ENCODE results near the gene FPR1.
"Not testable (repeated sequence)": the region's sequence is repeated elsewhere in the genome, so short reads cannot be mapped to it uniquely, and the experiment has no call there.

FPR1 gene

DNA sequence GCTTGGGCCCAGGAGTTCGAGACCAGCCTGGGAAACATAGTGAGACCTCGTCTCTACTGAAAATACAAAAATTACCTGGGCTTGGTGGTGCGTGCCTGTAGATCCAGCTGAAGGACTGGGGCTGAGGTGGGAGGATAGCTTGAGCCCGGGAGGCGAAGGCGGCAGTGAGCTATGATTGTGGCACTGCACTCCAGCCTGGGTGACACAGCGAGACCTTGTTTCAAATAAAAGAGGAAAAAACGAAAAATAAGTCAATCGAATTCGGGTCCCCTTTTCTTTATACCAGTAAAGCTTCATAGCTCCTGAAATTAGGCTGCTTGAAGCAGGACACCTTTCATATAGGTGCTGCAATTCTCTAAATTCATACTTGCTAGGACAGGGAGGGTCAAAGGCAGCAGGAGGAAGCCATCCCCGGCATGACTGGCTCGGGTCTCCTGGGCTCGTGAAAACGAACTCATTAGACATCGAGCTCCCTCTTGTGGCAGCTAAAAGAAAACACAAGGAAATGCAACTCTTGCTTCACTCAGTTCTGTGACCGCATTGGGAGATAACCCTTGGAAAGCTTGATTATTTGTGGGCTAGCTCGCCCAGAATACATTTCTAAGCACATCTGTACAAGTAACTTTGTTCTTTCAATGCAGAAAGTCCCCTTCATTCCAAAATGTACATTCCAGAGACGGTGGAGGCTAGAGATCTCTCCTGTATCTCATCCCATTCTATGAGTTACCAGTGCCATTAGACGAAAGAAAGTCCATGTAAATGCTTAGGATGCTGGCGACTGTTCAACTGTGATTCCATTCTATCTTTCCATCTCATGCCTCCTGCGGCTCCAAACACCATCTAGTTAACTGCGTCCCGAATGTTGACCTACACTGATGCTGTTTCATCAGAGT, 26.1 kb upstream of the FPR1 start:
- DNase-seq, result peak; percentile 17

DNA sequence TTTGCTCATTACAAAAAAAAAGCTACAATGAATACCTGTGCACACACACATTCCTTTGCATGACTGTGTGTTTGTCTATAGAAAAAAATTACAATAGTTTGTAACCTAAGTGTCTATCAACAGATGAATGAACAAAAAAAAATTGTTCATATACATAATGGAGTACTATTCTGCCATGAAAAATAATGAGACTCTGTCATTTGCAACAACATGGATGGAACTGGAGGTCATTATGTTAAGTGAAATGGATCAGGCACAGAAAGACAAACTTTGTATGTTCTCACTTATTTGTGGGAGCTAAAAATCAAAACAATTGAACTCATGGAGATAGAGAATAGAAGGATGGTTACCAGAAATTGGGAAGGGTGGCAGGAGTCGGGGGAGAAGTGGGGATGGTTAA, 24.9 kb upstream of the FPR1 start:
- not testable (repeated sequence) for DNase-seq

DNA sequence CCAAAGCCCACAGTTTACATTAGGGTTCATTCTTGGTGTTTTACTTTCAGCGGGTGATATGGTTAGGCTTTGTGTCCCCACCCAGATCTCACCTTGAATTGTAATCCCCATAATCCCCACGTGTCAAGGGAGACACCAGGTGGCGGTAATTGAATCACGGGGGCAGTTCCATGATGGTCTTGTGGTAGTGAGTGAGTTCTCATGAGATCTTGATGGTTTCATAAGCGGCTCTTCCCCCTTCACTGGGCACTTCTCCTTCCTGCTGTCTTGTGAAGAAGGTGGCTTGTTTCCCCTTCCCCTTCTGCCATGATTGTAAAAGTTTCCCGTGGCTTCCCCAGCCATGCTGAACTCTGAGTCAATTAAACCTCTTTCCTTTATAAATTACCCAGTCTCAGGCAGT, 21.3 kb upstream of the FPR1 start:
- no peak for DNase-seq

DNA sequence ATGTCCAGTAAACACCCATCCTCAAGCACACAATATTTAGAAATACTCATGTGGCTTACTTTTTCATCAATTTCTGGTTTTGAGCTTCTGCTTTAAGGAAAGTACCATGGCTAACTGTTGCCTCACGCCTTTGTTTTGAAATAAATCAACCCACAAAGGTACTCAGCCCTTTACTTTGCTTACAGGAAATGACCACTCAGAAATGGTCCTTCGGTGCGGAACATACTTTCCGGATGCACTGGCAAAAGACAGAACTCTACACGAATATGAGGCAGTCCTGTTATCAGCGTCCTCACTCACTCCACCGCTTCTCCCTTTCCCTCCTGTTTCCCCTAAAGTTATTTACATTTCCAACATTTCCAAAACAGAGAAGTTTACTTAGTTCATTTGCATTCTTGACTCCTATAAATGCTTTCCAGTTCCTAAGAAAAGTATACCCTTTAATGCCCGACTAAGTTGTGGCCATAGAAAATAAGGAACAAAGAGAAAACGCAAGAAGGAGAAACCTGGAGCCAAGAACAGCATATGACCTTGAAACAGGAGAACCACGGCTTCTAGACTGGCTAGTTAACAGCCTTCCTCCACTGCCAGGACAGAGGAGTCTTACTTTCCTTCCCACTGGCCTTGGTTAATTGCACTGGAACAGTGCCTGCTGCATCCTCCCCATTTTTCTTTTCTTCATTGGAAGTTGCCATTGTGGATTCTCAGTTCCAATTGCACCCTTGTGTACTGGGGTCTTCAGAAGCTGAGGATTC, 19.9 kb upstream of the FPR1 start:
- no peak for DNase-seq

DNA sequence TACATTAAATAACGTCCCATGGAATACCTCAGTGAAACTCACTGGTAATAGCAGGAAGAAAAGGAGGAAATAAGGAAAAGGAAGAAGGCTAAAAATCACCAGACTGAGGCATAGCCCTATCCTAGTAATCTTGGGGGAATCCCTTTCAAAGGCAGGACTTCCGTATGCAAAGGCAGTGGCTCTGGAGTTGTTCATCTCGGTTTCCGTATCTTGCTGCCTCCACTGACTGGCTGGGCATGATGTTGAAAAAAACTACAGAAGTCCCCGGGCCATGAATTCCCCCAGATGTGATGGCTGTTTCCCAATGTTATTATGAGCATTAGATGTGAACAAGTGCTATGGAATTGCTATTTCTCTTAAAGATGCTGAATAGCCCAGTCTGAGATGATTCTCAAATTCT, 14.8 kb upstream of the FPR1 start:
- no peak for DNase-seq

DNA sequence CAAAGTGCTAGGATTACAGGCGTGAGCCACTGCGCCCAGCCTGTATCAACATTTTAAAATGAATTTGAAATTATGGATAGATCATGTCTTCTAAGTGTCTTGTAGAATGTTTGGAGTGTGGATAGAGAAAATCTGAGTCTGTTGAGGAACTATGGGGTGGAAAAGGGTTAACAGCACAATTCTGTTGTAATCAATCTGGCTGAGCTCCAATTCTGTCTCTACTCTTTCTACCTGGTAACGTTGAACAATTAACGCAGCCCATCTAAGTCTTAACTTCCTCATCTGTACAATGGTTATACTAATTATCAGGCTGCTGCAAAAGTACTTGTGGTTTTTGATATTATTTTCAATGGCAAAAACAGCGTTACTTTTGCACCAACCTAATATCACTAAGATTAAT, 13.4 kb upstream of the FPR1 start:
- DNase-seq, result no peak

DNA sequence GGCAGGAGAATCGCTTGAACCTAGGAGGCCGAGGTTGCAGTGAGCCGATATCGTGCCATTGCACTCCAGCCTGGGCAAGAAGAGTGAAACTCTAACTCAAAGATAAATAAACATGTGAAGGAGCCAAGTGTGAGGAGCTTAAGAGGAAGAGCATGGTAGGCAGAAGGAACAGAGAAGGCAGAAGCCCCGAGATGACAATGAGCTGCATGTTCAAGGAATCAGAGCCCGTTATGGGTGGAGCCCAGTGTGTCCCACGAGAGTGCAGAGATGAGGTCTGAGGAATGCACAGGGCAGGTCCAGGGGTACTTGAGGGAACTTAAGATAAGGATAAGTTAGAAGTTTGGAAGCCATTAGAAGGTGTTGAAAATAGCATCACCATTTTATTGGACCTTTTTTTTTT, 10.0 kb upstream of the FPR1 start:
- DNase-seq, result no peak

DNA sequence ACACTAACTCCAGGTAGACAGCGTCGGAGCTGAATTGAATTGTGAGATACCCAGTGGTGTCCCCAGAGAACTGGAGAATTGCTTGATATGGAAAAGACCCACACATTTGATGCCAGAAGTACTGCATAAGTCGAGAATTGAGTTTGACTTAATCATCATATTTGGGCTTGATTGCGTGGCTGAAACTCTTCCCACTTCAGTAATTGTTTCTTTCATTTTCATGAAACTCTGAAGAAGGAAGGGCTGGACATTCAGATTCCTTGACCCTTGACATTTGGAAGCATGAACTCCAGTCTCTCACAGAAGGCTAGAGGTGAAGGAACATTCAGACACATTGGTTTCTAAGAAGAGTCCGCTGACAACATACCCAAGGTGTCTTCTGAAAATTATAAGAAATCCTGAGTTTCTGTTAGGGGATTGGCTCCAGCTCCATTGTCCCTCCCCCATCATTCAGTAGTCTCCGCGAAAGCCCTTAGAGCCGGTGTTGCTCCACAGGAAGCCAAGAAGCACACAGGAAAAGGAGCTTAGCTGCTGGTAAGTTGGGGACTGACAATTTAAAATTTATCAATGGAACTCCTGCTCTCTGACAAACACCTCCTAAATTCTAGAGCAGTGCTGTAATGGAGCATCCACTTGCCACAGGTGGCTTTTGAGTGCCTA, 9.1 kb upstream of the FPR1 start, which contains the start of gene FPR2:
TSS of gene FPR2 (plus strand) at position 484 of the 660 bp plus-strand sequence. CDS start 7,479 bp downstream, outside the sequence.
- no peak for DNase-seq

DNA sequence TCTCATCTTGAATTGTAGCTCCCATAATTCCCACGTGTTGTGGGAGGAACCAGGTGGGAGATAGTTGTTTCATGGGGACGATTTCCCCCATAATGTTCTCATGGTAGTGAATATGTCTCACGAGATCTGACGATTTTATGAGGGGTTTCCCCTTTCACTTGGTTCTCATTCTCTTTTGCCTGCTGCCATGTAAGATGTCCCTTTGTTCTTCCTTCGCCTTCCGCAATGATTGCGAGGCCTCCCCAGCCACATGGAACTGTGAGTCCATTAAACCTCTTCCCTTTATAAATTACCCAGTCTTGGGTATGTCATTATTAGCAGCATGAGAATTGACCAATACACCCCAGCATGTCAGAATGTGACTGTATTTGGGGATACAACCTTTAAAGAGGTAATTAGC, 3.9 kb upstream of the FPR1 start:
- no peak for DNase-seq

DNA sequence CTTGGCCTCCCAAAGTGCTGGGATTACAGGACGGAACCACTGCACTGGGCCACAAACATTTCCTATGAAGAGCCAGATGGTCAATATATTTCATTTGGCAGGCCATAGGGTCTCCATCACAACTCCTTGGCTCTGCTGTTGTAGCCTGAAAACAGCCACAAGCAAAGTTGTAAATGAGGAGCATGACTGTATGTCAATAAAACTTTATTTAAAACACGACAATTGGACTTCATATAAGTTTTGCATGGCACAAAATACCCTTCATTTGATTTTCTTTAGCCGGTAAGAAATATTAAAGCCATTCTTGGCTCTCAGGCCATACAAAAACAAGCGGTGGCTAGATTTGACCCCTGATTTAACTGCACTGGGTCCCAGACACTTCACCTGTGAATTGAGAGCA, 3.1 kb upstream of the FPR1 start:
- DNase-seq, result no peak

DNA sequence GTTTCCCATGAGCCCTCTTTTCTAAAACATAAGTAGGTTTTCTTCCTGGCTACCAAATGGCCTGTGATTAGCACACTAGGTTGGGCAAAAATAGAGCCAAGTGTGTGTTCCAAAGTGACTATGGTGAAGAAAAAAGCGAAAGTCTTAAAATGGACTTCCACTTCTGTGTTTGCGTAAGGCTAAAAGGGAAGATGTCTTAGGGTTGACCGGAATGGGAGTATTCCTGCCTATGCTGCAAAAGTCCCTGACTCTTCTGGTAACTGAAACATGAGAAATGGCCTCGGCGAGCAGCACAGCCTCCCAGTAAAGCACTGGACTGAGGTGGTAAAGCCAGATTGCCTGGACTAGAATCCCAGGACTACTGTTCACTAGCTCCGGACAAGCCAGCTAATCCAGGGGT, 2.4 kb upstream of the FPR1 start:
- no peak for DNase-seq

DNA sequence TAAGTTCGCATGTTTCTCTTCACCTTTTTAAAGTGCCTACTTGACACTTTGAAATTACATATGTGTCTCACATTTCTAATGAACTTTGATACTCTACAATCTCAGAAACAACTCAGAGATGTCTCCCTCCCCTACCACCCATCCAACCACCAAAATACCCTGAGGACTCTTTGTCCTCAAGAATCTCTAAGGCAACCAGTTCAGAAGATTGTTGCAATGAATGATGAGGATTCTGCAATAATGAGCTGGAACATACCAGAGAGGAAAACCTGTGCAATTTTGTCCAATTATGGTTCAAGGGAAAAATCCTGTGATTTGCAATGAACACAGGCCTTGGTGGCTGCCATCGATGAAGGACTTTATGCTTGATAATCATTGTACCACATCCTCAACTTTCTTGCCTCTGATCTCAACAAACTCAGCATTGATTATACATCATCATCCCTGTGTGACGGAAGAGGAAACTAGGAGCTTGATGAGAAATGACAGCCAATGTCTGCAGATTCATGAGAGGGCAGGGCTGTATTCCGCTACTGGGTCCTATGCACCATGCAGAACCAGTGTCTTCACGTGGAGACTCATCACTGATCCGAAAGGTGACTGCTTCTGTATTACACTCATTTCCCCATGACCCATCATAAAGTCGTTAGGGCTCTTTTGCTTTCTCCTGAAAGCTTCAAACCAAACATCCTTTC, 1.1 kb downstream of the FPR1 start:
- DNase-seq, result no peak

DNA sequence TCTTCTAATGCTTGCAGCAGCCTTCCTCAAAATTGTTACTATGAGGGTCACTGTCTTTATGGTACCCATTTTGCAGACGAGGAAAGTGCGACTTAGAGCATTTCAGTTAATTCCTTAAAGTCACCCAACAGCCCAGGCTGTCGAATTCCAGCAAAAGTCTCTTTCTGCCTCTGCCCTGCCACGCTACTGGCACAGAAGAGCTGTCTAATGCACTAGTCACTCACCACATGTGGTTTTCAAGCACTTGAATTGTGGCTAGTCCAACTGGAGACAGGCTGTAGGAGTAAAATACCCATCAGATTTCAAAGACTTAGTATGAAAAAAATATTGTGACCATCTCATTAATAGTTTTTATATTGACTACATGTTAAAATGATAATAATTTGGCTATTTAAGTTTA, 1.7 kb downstream of the FPR1 start:
- no peak for DNase-seq

DNA sequence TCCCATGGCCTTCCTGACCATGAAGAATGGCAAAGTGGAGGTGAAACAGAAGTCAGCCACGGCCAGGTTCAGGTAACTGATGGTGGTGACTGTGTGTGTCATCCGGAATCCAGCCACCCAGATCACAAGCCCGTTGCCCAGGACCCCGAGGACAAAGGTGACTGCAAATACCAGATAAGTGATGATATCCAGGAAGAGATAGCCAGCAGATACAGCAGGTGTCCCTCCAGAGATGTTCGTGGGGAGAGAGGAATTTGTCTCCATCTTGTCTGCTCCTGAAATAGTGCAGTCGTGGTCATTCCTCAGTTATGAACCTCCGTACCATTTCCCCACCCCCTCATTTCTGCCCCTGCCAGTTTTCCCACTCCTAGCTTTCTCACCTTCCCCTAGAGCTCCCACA, 4.9 kb downstream of the FPR1 start:
- DNase-seq, result no peak

DNA sequence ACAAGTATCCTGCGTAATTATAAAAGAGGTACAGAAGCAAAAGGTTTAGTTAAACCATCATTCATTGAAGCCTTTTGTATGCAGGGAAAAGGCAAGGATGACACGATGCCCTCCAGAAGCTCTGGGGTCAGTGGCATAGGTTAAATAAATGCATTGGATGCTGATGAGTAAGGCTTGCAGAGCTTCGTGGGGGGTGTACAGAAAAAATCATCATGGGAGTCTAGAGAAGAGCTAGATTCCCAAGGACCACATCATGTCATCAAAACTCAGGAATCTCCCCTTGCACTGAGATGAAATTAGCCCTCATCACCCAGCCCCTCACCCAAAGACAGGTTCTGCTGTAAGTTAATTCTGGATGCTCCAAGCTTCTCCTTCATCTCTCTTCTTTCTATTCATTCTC, 8.3 kb downstream of the FPR1 start:
- no peak for DNase-seq

DNA sequence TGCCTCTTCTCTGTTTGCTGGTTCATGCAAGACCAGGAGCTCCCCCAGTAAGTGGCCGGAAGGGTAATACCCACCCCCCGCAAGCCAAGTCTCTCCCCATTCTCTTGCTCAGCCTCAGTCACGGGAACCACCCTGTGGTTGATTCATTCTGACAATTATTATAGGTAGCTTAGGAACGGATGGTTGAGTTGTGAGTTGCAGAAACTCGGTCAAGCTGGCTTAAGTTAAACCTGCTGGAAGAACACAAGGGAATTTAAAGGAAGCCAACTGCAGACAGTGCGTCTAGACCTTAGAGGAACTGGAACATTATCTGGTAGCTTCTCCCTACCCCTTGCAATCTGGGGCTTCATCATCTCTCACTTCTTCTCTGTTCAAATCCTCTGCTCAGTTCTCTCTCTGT, 8.9 kb downstream of the FPR1 start:
- no peak for DNase-seq

DNA sequence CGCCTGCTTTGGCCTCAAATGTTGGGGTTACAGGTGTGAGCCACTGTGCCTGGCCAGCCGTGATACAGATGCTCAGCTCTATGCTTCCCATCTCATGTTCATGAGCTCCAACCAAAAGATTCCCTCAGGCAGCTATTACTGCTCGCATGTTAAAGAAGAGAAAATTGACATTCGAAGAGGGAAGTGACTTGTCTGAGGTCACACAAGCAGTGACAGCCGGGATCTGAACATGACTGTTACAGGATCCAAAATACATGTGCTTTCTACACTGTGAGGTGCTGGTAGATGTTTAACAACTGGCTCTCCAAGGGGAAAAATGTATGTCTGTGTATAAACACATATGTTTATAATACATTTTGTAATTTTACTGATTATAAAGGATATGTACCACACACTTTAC, 11.3 kb downstream of the FPR1 start:
- no peak for DNase-seq

DNA sequence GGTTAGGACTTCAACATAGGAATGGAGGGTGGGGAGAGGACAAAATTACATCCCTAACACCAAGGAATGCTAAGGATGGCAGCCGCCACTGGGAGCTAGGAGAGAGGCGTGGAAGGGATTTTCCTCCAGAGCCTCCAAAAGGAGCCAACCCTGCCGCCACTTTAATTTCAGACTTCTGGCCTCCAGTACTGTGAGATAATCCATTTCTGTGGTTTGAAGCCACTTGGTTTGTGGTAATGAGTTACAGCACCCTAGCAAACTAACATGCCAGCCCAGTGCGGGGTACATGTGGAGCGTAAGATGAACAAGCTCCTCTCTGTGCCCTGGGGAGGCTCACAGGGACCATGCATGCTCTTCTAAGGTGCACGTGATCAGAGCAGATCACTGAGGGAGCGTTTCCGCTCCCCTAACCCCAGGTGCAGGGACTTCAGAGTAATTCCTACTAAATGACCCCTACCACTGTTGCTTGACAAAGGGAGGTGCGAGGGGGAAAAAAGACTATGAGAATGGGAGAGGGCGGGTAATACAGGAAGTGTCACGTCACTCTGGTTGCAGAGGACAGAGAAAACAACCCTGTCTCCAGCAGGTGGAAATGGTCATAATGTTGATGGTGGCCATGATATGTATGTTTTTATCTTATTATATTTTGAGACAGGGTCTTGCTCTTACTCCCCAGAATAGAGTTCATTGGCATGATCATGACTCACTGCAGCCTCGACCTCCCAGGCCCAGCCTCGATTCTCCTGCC, 12.0 kb downstream of the FPR1 start:
- no peak for DNase-seq

DNA sequence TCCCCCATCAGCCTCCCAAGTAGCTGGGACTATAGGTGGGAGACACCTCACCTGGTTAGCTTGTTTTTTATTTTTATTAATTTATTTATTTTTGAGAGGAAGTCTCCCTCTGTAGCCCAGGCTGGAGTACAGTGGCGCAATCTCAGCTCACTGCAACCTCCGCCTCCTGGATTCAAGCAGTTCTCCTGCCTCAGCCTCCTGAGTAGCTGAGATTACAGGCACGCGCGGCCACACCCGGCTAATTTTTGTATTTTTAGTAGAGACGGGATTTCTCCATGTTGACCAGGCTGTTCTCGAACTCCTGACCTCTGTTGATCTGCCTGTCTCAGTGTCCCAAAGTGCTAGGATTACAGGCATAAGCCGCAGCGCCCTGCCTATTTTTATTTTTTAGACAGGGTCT, 13.2 kb downstream of the FPR1 start:
- not testable (repeated sequence) for DNase-seq

DNA sequence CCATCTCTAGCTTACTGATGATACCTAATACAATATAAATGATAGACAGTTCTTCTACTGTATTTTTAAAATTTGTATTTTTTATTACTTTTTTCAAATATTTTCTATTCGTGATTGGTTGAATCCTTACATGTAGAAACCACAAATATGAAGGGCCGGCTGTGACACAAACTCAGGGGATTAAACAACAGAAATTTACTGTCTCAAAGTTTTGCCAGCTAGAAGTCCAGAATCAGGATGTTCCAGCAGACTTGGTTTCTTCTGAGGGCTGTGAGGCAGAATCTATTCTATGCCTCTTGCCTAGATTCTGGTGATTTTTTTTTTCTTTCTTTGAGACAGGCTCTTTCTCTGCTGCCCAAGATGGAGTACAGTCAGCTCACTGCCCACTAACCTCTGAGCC, 13.8 kb downstream of the FPR1 start:
- DNase-seq, result no peak

DNA sequence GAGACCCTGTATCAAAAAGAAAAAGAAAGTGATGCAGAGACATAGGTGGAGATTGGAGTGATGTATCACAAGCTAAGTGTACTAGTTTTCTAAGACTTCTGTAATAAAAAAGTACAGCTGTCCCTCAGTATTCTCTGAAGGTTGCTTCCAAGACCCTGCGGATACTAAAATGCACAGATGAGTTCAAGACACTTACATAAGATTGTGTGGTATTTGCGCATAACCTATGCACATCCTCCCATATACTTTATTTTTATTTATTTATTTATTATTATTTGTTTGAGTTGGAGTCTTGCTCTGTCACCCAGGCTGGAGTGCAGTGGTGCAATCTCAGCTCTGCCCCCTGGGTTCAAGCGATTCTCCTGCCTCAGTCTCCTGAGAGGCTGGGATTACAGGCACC, 14.3 kb downstream of the FPR1 start:
- no peak for DNase-seq

DNA sequence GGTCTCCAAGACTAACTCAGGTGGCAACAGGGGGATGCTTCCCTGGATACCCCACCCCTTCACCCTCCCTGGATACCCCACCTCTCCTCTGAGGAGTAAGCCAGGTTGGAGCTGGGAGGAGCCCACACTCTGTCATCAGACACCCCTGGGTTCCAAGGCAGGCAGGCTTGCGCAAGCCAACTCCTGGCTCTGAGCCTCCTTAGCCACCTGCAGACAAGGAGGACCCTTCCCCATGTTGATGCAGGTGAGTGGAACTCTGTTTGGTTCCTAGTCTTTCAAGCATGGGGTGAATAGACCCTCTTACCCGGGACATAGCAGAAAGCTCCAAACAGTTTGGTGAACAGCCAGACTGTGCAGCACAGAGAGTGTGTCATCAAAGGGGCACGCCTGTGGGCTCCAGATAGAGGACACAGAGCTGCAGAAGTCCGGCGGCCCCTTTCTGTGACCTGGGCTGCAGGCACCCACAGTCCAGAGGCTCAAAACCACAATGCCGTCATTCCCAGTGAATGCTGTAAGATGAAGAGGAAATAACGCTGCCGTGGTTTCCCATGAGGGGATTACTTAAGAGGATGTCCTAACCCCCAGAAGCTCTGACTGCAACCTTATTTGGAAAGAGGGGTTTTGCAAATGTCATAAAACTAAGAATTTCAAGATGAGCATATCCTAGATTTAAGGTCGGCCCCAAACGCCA, 15.8 kb downstream of the FPR1 start:
- DNase-seq, result no peak
